Osteocyte (in vitro differentiated cells): Measurements from ENCODE around the gene NHEJ1. TPM values are rescaled to one million over a fixed set of nuclear protein-coding genes. Genes with fewer than 3 reads are reported as not detected.
A peak's percentile ranks its signal among the peaks of the same experiment; 100 is the strongest.

Experiments used
- DNase-seq: peaks from one replicate; pipeline ENCODE4 v3.0.0; 2021; ENCODE audit warnings: mixed read lengths; ENCODE audit not compliant: unreplicated experiment; ENCODE audit errors: extremely low spot score
- H3K27ac Mint-ChIP-seq: one replicate; pipeline ENCODE4 v1.8.0; 2021; ENCODE audit warnings: mild to moderate bottlenecking, mixed read lengths; ENCODE audit not compliant: unreplicated experiment
- H3K27me3 Mint-ChIP-seq: one replicate; pipeline ENCODE4 v1.8.0; 2021; ENCODE audit warnings: mixed read lengths; ENCODE audit not compliant: unreplicated experiment
- H3K36me3 Mint-ChIP-seq: one replicate; pipeline ENCODE4 v1.8.0; 2021; ENCODE audit warnings: mixed read lengths; ENCODE audit not compliant: unreplicated experiment
- H3K4me1 Mint-ChIP-seq: one replicate; pipeline ENCODE4 v1.8.0; 2021; ENCODE audit warnings: mixed read lengths; ENCODE audit not compliant: unreplicated experiment
- H3K4me3 Mint-ChIP-seq: one replicate; pipeline ENCODE4 v1.8.0; 2021; ENCODE audit warnings: mild to moderate bottlenecking, moderate library complexity, mixed read lengths; ENCODE audit not compliant: unreplicated experiment
- H3K9me3 Mint-ChIP-seq: one replicate; pipeline ENCODE4 v1.8.0; 2021; ENCODE audit warnings: mixed read lengths; ENCODE audit not compliant: unreplicated experiment
- CTCF ChIP-seq: fragments of 200-600 bp; sonication (generic); IDR thresholded peaks from 2 replicates; pipeline ENCODE4 v1.5.0; 2021; ENCODE audit warnings: antibody characterized with exemption, mild to moderate bottlenecking, moderate library complexity
- total RNA-seq: library from RNA; stranded (reverse); gene quantifications from 2 replicates; pipeline ENCODE4 v1.2.1, GENCODE V29; 2021

NHEJ1 gene
- total RNA-seq, 1 donor from 2014 or later: 19.3 TPM

- Mint-ChIP-seq H3K4me1 (peaks cover 29% of the 10 kb centered on the region), H3K27ac (peak overlapping the region; percentile 66), H3K9me3 (peaks cover 5% of the 10 kb centered on the region), H3K36me3 (peaks cover 37% of the 10 kb centered on the region), H3K4me3 (no peak overlapping the region), H3K27me3 (no peaks in the 10 kb centered on the region)
- DNase-seq: peak; percentile 93
- TF ChIP-seq CTCF: peak; percentile 68
Measured at GRCh38 chr2:219142329-219142728, 18.3 kb downstream of the NHEJ1 start.

- peaks cover 32% of the 10 kb centered on the region for H3K4me1 Mint-ChIP-seq
- no peaks in the 10 kb centered on the region for H3K27me3 Mint-ChIP-seq
- no peak for DNase-seq
- peaks cover 5% of the 10 kb centered on the region for H3K9me3 Mint-ChIP-seq
- no peak overlapping the region for H3K4me3 Mint-ChIP-seq
- H3K27ac Mint-ChIP-seq: no peak overlapping the region
- no peak for TF ChIP-seq CTCF
- peaks cover 29% of the 10 kb centered on the region for H3K36me3 Mint-ChIP-seq
Measured at GRCh38 chr2:219140722-219141121, 19.9 kb downstream of the NHEJ1 start.

- DNase-seq: no peak
- no peak for TF ChIP-seq CTCF
- H3K4me3 Mint-ChIP-seq: no peak overlapping the region
- H3K36me3 Mint-ChIP-seq: peaks cover 17% of the 10 kb centered on the region
- peaks cover 5% of the 10 kb centered on the region for H3K4me1 Mint-ChIP-seq
- H3K27ac Mint-ChIP-seq: no peak overlapping the region
- H3K27me3 Mint-ChIP-seq: no peaks in the 10 kb centered on the region
- no peaks in the 10 kb centered on the region for H3K9me3 Mint-ChIP-seq
Measured at GRCh38 chr2:219133976-219134375, 26.6 kb downstream of the NHEJ1 start.

- Mint-ChIP-seq H3K36me3 (peaks cover 15% of the 10 kb centered on the region), H3K27ac (no peak overlapping the region), H3K4me1 (peaks cover 2% of the 10 kb centered on the region), H3K27me3 (no peaks in the 10 kb centered on the region), H3K4me3 (no peak overlapping the region), H3K9me3 (no peaks in the 10 kb centered on the region)
- no peak for TF ChIP-seq CTCF
- no peak for DNase-seq
Measured at GRCh38 chr2:219131744-219132143, 28.9 kb downstream of the NHEJ1 start.

- Mint-ChIP-seq H3K27me3 (no peaks in the 10 kb centered on the region), H3K4me3 (no peak overlapping the region), H3K36me3 (peaks cover 15% of the 10 kb centered on the region), H3K4me1 (peaks cover 6% of the 10 kb centered on the region), H3K9me3 (no peaks in the 10 kb centered on the region), H3K27ac (no peak overlapping the region)
- no peak for DNase-seq
- TF ChIP-seq CTCF: no peak
Measured at GRCh38 chr2:219131327-219131726, 29.3 kb downstream of the NHEJ1 start.
